ENCODE measurements around the gene TRPC1.
A peak's percentile ranks its signal among the peaks of the same experiment; 100 is the strongest.

GRCh38 chr3:142844339-142844977 is 120.6 kb downstream of the TRPC1 start:
- TF ChIP-seq CTCF (IDR thresholded peaks at IDR 0.05) (peak in 1 of 7 experiments; percentile 17), POLR2A (IDR thresholded peaks at IDR 0.05) (no peak)

All from stomach (tissue), 4 donors.